ENCODE measurements around the gene CDK9. TPM values are rescaled to one million over a fixed set of nuclear protein-coding genes. Genes with fewer than 3 reads are reported as not detected.

The CDK9 gene
- total RNA-seq, 1 donor from 2014 or later, result 28.4 TPM

GRCh38 chr9:127818574-127818973 is 32.7 kb downstream of the CDK9 start:
- H3K4me3 ChIP-seq (ENCODE audit: low read depth, low read length), result no peak overlapping the region
- DNase-seq (ENCODE audit: low read depth), result no peak
- TF ChIP-seq CTCF (conservative IDR thresholded peaks at IDR 0.05; ENCODE audit: low read depth, low read length), result no peak

- DNase-seq (ENCODE audit: low read depth), result no peak
- no peak for TF ChIP-seq CTCF (conservative IDR thresholded peaks at IDR 0.05; ENCODE audit: low read depth, low read length)
Measured at GRCh38 chr9:127822108-127822507, 36.3 kb downstream of the CDK9 start.

GRCh38 chr9:127825319-127826051 is 39.7 kb downstream of the CDK9 start:
- no peak overlapping the region for H3K4me3 ChIP-seq (ENCODE audit: low read depth, low read length)
- TF ChIP-seq CTCF (conservative IDR thresholded peaks at IDR 0.05; ENCODE audit: low read depth, low read length), result peak; percentile 44
- no peak for DNase-seq (ENCODE audit: low read depth)

More at GRCh38 chr9:127822108-127822507, 36.3 kb downstream of the CDK9 start:
- no peak overlapping the region for H3K4me3 ChIP-seq (ENCODE audit: low read depth, low read length)

- DNase-seq (ENCODE audit: low read depth), result no peak
- H3K4me3 ChIP-seq (ENCODE audit: low read depth, low read length), result no peak overlapping the region
- TF ChIP-seq CTCF (conservative IDR thresholded peaks at IDR 0.05; ENCODE audit: low read depth, low read length), result no peak
Measured at GRCh38 chr9:127826253-127826913, 40.5 kb downstream of the CDK9 start.

- no peak for DNase-seq (ENCODE audit: low read depth)
- TF ChIP-seq CTCF (conservative IDR thresholded peaks at IDR 0.05; ENCODE audit: low read depth, low read length), result no peak
- H3K4me3 ChIP-seq (ENCODE audit: low read depth, low read length), result peak overlapping the region; percentile 40
Measured at GRCh38 chr9:127828262-127829031, 42.6 kb downstream of the CDK9 start.

- DNase-seq (ENCODE audit: low read depth), result no peak
- H3K4me3 ChIP-seq (ENCODE audit: low read depth, low read length), result no peak overlapping the region
- TF ChIP-seq CTCF (conservative IDR thresholded peaks at IDR 0.05; ENCODE audit: low read depth, low read length), result no peak
Measured at GRCh38 chr9:127829205-127829906, 43.5 kb downstream of the CDK9 start.

Measured in epithelial cell of proximal tubule (primary cell).